Loucy (cell line): ENCODE measurements around the gene MRPL42.
A peak's percentile ranks its signal among the peaks of the same experiment; 100 is the strongest.

ENCODE experiments used
- H2AFZ ChIP-seq: fragments of 200-600 bp; sonication (generic); 2 replicates; pipeline ENCODE4 v1.6.0; 2016; ENCODE audit warnings: antibody characterized with exemption, mild to moderate bottlenecking, low read length, moderate library complexity
- H3F3A ChIP-seq: fragments of 200-600 bp; 2 replicates; pipeline ENCODE4 v1.6.0; 2016; ENCODE audit warnings: antibody characterized with exemption, low read depth, mild to moderate bottlenecking
- H3K27me3 ChIP-seq: fragments of 200-600 bp; sonication (generic); 2 replicates; pipeline ENCODE4 v1.6.1; 2014; ENCODE audit warnings: low read length, mild to moderate bottlenecking; ENCODE audit not compliant: insufficient read depth, poor library complexity, severe bottlenecking
- H3K36me3 ChIP-seq: fragments of 200-600 bp; sonication (generic); 2 replicates; pipeline ENCODE4 v1.6.1; 2016; ENCODE audit warnings: low read length; ENCODE audit not compliant: insufficient read depth
- H3K4me1 ChIP-seq: fragments of 200-600 bp; sonication (generic); 2 replicates; pipeline ENCODE4 v1.5.1; 2014; ENCODE audit warnings: low read length, mild to moderate bottlenecking; ENCODE audit not compliant: insufficient read depth, poor library complexity, severe bottlenecking
- H3K4me2 ChIP-seq: fragments of 200-600 bp; sonication (generic); 2 replicates; pipeline ENCODE4 v1.6.0; 2014; ENCODE audit warnings: antibody characterized with exemption, low read length, low read depth, mild to moderate bottlenecking; ENCODE audit not compliant: poor library complexity, severe bottlenecking
- H3K4me3 ChIP-seq: fragments of 200-600 bp; sonication (generic); 2 replicates; pipeline ENCODE4 v1.5.1; 2014; ENCODE audit warnings: low read length, mild to moderate bottlenecking, mixed read lengths; ENCODE audit not compliant: poor library complexity, severe bottlenecking
- H3K79me2 ChIP-seq: fragments of 200-600 bp; sonication (generic); 2 replicates; pipeline ENCODE4 v1.6.1; 2014; ENCODE audit warnings: low read length; ENCODE audit not compliant: insufficient read depth
- H3K9ac ChIP-seq: fragments of 200-600 bp; sonication (generic); 2 replicates; pipeline ENCODE4 v1.6.0; 2014; ENCODE audit warnings: mild to moderate bottlenecking, low read depth, low read length, moderate library complexity; ENCODE audit not compliant: poor library complexity, severe bottlenecking
- H3K9me2 ChIP-seq: fragments of 200-600 bp; sonication (generic); replicated peaks from 2 replicates; pipeline ENCODE4 v1.6.1; 2016; ENCODE audit warnings: low read depth, low read length, mixed read lengths
- H3K9me3 ChIP-seq: fragments of 200-600 bp; sonication (generic); 2 replicates; pipeline ENCODE4 v1.6.1; 2014; ENCODE audit warnings: mild to moderate bottlenecking, antibody characterized with exemption, low read length, low read depth; ENCODE audit not compliant: insufficient read depth
- H4K20me1 ChIP-seq: fragments of 200-600 bp; sonication (generic); 2 replicates; pipeline ENCODE4 v1.6.0; 2014; ENCODE audit warnings: antibody characterized with exemption, low read length, mild to moderate bottlenecking; ENCODE audit not compliant: insufficient read depth, poor library complexity, severe bottlenecking
- CTCF ChIP-seq: fragments of 200-600 bp; sonication (generic); conservative IDR thresholded peaks from 2 replicates; pipeline ENCODE4 v1.5.1; 2014; ENCODE audit warnings: mild to moderate bottlenecking, antibody characterized with exemption, low read length
- EZH2phosphoT487 ChIP-seq: fragments of 200-600 bp; IDR thresholded peaks from 2 replicates; pipeline ENCODE4 v1.6.1; 2018; ENCODE audit warnings: antibody characterized with exemption, mild to moderate bottlenecking, moderate library complexity, borderline replicate concordance

The MRPL42 gene

GRCh38 chr12:93447555-93448290, 19.6 kb upstream of the MRPL42 start:
- H3K9me3 ChIP-seq: no peaks in the 10 kb centered on the region
- peaks cover 17% of the 10 kb centered on the region for H3K4me1 ChIP-seq
- H3K9ac ChIP-seq: no peak overlapping the region
- no peaks in the 10 kb centered on the region for H4K20me1 ChIP-seq
- no peak overlapping the region for H3K4me3 ChIP-seq
- no peaks in the 10 kb centered on the region for H3K27me3 ChIP-seq
- no peaks in the 10 kb centered on the region for H3F3A ChIP-seq
- no peak overlapping the region for H3K4me2 ChIP-seq
- H3K36me3 ChIP-seq: no peaks in the 10 kb centered on the region
- TF ChIP-seq CTCF (no peak), EZH2phosphoT487 (no peak)
- H3K9me2 ChIP-seq: no peaks in the 10 kb centered on the region
- no peak overlapping the region for H2AFZ ChIP-seq
- H3K79me2 ChIP-seq: no peaks in the 10 kb centered on the region

DNA sequence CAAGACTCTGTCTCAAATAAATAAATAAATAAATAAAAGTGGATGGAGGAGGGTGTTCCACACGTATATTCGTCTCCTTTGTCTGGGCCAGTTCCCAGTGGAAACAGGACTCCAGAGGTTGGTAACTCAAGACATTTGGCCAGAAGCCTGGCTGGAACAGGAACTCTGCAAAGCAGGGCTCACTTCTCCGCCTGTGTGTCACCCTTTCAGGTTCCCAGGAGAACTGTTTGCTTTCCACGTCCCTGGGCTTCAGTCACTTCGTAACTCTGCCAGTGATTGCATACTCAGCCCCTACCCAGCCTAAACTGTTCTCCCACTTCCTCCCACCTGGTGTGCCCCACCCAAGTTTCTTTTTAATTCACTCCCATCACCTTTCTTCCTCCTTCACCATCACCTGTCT, 18.5 kb upstream of the MRPL42 start:
- H3K4me1 ChIP-seq: peaks cover 11% of the 10 kb centered on the region

GRCh38 chr12:93449277-93449676, 18.0 kb upstream of the MRPL42 start:
- TF ChIP-seq EZH2phosphoT487: no peak
- TF ChIP-seq CTCF: no peak
- Histone ChIP-seq H3K36me3 (no peaks in the 10 kb centered on the region), H3K4me2 (peak overlapping the region; percentile 46), H3K9me3 (no peaks in the 10 kb centered on the region), H3K9ac (peak overlapping the region; percentile 25), H2AFZ (no peak overlapping the region), H3K4me1 (peaks cover 11% of the 10 kb centered on the region), H3K9me2 (no peaks in the 10 kb centered on the region), H3F3A (no peaks in the 10 kb centered on the region), H3K27me3 (no peaks in the 10 kb centered on the region), H4K20me1 (no peaks in the 10 kb centered on the region), H3K79me2 (no peaks in the 10 kb centered on the region), H3K4me3 (no peak overlapping the region)

More for the DNA sequence above, 18.5 kb upstream of the MRPL42 start:
- Histone ChIP-seq H4K20me1 (no peaks in the 10 kb centered on the region), H3F3A (no peaks in the 10 kb centered on the region), H2AFZ (no peak overlapping the region), H3K9me3 (no peaks in the 10 kb centered on the region), H3K79me2 (no peaks in the 10 kb centered on the region), H3K4me2 (peak overlapping the region; percentile 46), H3K9me2 (no peaks in the 10 kb centered on the region), H3K9ac (peak overlapping the region; percentile 25), H3K36me3 (no peaks in the 10 kb centered on the region), H3K4me3 (no peak overlapping the region), H3K27me3 (no peaks in the 10 kb centered on the region)
- TF ChIP-seq EZH2phosphoT487: no peak
- TF ChIP-seq CTCF: no peak
